ENCODE data around the gene DGKG. TPM values are rescaled to one million over a fixed set of nuclear protein-coding genes. Genes with fewer than 3 reads are reported as not detected.

DGKG gene
- total RNA-seq, 1 donor from 2014 or later = 65.7 TPM

GRCh38 chr3:186226482-186226881, 135.6 kb downstream of the DGKG start:
- peaks cover 10% of the 10 kb centered on the region for H3K4me1 ChIP-seq
- no peak for DNase-seq

GRCh38 chr3:186225603-186226002, 136.4 kb downstream of the DGKG start:
- no peaks in the 10 kb centered on the region for H3K27me3 ChIP-seq (ENCODE audit: low read depth)
- H3K4me1 ChIP-seq = peaks cover 19% of the 10 kb centered on the region
- no peak for TF ChIP-seq CTCF (IDR thresholded peaks at IDR 0.05; ENCODE audit: borderline replicate concordance)
- no peak overlapping the region for H3K27ac ChIP-seq (replicated peaks)
- no peaks in the 10 kb centered on the region for H3K36me3 ChIP-seq
- H3K4me3 ChIP-seq = no peak overlapping the region
- intact Hi-C loops (cut with micrococcal nuclease) = no loop called here
- no peak for DNase-seq
- H3K9me3 ChIP-seq (replicated peaks) = no peaks in the 10 kb centered on the region

More at GRCh38 chr3:186226482-186226881, 135.6 kb downstream of the DGKG start:
- Histone ChIP-seq H3K27me3 (ENCODE audit: low read depth) (no peaks in the 10 kb centered on the region), H3K27ac (replicated peaks) (no peak overlapping the region), H3K36me3 (no peaks in the 10 kb centered on the region), H3K9me3 (replicated peaks) (no peaks in the 10 kb centered on the region), H3K4me3 (no peak overlapping the region)
- intact Hi-C loops (cut with micrococcal nuclease) = no loop called here
- TF ChIP-seq CTCF (IDR thresholded peaks at IDR 0.05; ENCODE audit: borderline replicate concordance) = no peak

GRCh38 chr3:186224041-186224610, 137.9 kb downstream of the DGKG start:
- H3K9me3 ChIP-seq (replicated peaks) = no peaks in the 10 kb centered on the region
- H3K4me1 ChIP-seq = peaks cover 25% of the 10 kb centered on the region
- no peak for DNase-seq
- no peak overlapping the region for H3K27ac ChIP-seq (replicated peaks)
- no peaks in the 10 kb centered on the region for H3K27me3 ChIP-seq (ENCODE audit: low read depth)
- H3K36me3 ChIP-seq = no peaks in the 10 kb centered on the region
- intact Hi-C loops (cut with micrococcal nuclease) = no loop called here
- TF ChIP-seq CTCF (IDR thresholded peaks at IDR 0.05; ENCODE audit: borderline replicate concordance) = no peak
- no peak overlapping the region for H3K4me3 ChIP-seq

GRCh38 chr3:186223476-186223875, 138.6 kb downstream of the DGKG start:
- H3K4me3 ChIP-seq = no peak overlapping the region
- DNase-seq = no peak
- no peak overlapping the region for H3K27ac ChIP-seq (replicated peaks)
- H3K9me3 ChIP-seq (replicated peaks) = no peaks in the 10 kb centered on the region
- H3K27me3 ChIP-seq (ENCODE audit: low read depth) = no peaks in the 10 kb centered on the region
- no peak for TF ChIP-seq CTCF (IDR thresholded peaks at IDR 0.05; ENCODE audit: borderline replicate concordance)
- H3K4me1 ChIP-seq = peaks cover 32% of the 10 kb centered on the region
- intact Hi-C loops (cut with micrococcal nuclease) = no loop called here
- H3K36me3 ChIP-seq = no peaks in the 10 kb centered on the region

GRCh38 chr3:186221760-186222378, 140.2 kb downstream of the DGKG start:
- no peak for DNase-seq
- H3K4me3 ChIP-seq = no peak overlapping the region
- no peaks in the 10 kb centered on the region for H3K9me3 ChIP-seq (replicated peaks)
- intact Hi-C loops (cut with micrococcal nuclease) = no loop called here
- H3K27me3 ChIP-seq (ENCODE audit: low read depth) = no peaks in the 10 kb centered on the region
- H3K4me1 ChIP-seq = peaks cover 46% of the 10 kb centered on the region
- no peak for TF ChIP-seq CTCF (IDR thresholded peaks at IDR 0.05; ENCODE audit: borderline replicate concordance)
- peak overlapping the region; percentile 70 for H3K27ac ChIP-seq (replicated peaks)
- no peaks in the 10 kb centered on the region for H3K36me3 ChIP-seq
